ENCODE results near the gene ABCC10.
"Not testable (repeated sequence)": the region's sequence is repeated elsewhere in the genome, so short reads cannot be mapped to it uniquely, and the experiment has no call there.

The ABCC10 gene

DNA sequence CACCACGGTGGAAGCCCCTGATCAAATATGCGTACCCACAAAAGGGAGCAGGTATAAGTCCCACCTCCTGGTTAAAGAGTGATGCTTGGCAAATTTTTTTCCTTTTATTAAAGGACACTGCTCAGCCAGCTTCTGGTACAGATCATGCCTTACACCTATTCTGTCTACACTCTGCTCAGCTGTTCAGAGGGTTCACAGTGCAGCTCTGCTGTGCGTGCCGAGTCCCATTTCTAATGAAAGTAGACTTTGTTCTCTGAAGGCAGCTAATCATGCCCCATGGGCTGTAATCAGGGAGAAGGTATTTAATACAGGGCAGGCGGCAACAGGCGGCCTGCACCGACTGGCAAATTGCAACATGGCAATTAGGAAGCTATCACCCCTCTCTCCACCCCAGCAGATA is 66.5 kb downstream of the ABCC10 start:
- H3K9ac ChIP-seq (ENCODE audit: low read length), result no peak overlapping the region
- H3K4me1 ChIP-seq (ENCODE audit: insufficient read depth, low read length), result peaks cover 47% of the 10 kb centered on the region
- peaks cover 26% of the 10 kb centered on the region for H3K36me3 ChIP-seq (ENCODE audit: insufficient read depth, low read length)
- no peak overlapping the region for H3K27ac ChIP-seq (ENCODE audit: low read depth, low read length)
- no peaks in the 10 kb centered on the region for H3K9me3 ChIP-seq (ENCODE audit: low read length)
- no peak overlapping the region for H3K4me3 ChIP-seq (ENCODE audit: low read depth in 1 of 2, low read length in 2 of 2)
- H3K27me3 ChIP-seq (ENCODE audit: control insufficient read depth in 1 of 2, insufficient read depth in 2 of 2, low read length in 2 of 2), result no peaks in the 10 kb centered on the region

- no peaks in the 10 kb centered on the region for H3K9me3 ChIP-seq (ENCODE audit: low read length)
- no peak overlapping the region for H3K27ac ChIP-seq (ENCODE audit: low read depth, low read length)
- no peak overlapping the region for H3K4me3 ChIP-seq (ENCODE audit: low read depth in 1 of 2, low read length in 2 of 2)
- H3K27me3 ChIP-seq (ENCODE audit: control insufficient read depth in 1 of 2, insufficient read depth in 2 of 2, low read length in 2 of 2), result no peaks in the 10 kb centered on the region
- no peak overlapping the region for H3K9ac ChIP-seq (ENCODE audit: low read length)
- H3K4me1 ChIP-seq (ENCODE audit: insufficient read depth, low read length), result peaks cover 42% of the 10 kb centered on the region
- H3K36me3 ChIP-seq (ENCODE audit: insufficient read depth, low read length), result peaks cover 27% of the 10 kb centered on the region
Measured at GRCh38 chr6:43494321-43494720, 67.0 kb downstream of the ABCC10 start.

GRCh38 chr6:43494766-43495165 is 67.4 kb downstream of the ABCC10 start:
- H3K36me3 ChIP-seq (ENCODE audit: insufficient read depth, low read length), result peaks cover 29% of the 10 kb centered on the region
- no peak overlapping the region for H3K4me3 ChIP-seq (ENCODE audit: low read depth in 1 of 2, low read length in 2 of 2)
- H3K9ac ChIP-seq (ENCODE audit: low read length), result no peak overlapping the region
- H3K27ac ChIP-seq (ENCODE audit: low read depth, low read length), result no peak overlapping the region
- no peaks in the 10 kb centered on the region for H3K9me3 ChIP-seq (ENCODE audit: low read length)
- peaks cover 39% of the 10 kb centered on the region for H3K4me1 ChIP-seq (ENCODE audit: insufficient read depth, low read length)
- no peaks in the 10 kb centered on the region for H3K27me3 ChIP-seq (ENCODE audit: control insufficient read depth in 1 of 2, insufficient read depth in 2 of 2, low read length in 2 of 2)

DNA sequence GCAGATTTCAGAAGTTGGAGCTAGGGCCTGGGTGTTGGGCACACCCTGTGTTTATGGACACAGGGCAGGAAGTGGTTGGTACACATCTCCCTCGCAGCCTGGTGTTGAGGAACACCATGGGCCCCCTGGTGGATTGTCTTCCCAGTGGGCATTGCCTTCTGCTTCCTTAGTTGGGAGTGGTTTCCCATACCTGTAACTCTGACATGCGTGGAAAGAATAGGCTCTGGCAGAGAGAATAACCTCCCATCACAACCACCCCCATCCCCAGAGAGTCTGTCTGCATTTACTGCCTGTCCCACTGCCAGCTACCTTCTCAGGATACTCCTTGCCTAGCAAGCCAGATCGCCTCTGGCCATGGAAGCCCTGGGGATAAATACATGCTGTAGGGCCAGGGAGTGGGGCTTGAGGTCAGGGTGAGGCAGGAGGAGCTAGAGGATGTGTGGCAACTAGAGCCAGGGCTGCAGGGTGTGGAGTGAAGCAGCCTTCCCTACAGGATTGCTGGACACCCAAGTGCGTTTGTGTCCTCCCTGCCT is 68.1 kb downstream of the ABCC10 start:
- Histone ChIP-seq H3K4me1 (ENCODE audit: insufficient read depth, low read length) (peaks cover 39% of the 10 kb centered on the region), H3K27ac (ENCODE audit: low read depth, low read length) (no peak overlapping the region)

GRCh38 chr6:43496370-43497128 is 69.2 kb downstream of the ABCC10 start:
- H3K36me3 ChIP-seq (ENCODE audit: insufficient read depth, low read length), result peaks cover 44% of the 10 kb centered on the region
- peaks cover 39% of the 10 kb centered on the region for H3K4me1 ChIP-seq (ENCODE audit: insufficient read depth, low read length)
- H3K27me3 ChIP-seq (ENCODE audit: control insufficient read depth in 1 of 2, insufficient read depth in 2 of 2, low read length in 2 of 2), result no peaks in the 10 kb centered on the region
- H3K27ac ChIP-seq (ENCODE audit: low read depth, low read length), result no peak overlapping the region
- H3K9ac ChIP-seq (ENCODE audit: low read length), result no peak overlapping the region
- no peak overlapping the region for H3K4me3 ChIP-seq (ENCODE audit: low read depth in 1 of 2, low read length in 2 of 2)
- H3K9me3 ChIP-seq (ENCODE audit: low read length), result no peaks in the 10 kb centered on the region

More for the DNA sequence above, 68.1 kb downstream of the ABCC10 start:
- Histone ChIP-seq H3K9me3 (ENCODE audit: low read length) (no peaks in the 10 kb centered on the region), H3K36me3 (ENCODE audit: insufficient read depth, low read length) (peaks cover 34% of the 10 kb centered on the region), H3K27me3 (ENCODE audit: control insufficient read depth in 1 of 2, insufficient read depth in 2 of 2, low read length in 2 of 2) (no peaks in the 10 kb centered on the region), H3K4me3 (ENCODE audit: low read depth in 1 of 2, low read length in 2 of 2) (no peak overlapping the region), H3K9ac (ENCODE audit: low read length) (no peak overlapping the region)

DNA sequence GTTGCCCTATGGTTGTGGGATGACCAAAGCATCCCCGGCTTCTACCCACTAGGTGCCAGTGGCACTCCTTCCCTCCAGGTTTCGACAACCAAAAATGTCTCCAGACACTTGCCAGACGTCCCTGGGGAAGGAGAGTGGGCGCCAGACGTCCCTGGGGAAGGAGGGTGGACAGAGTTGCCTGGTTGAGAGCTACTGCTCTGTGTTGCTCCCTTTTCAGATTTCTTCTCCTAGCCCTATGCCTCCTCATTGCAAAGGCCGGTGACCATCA is 69.7 kb downstream of the ABCC10 start:
- Histone ChIP-seq H3K27ac (ENCODE audit: low read depth, low read length) (no peak overlapping the region), H3K27me3 (ENCODE audit: control insufficient read depth in 1 of 2, insufficient read depth in 2 of 2, low read length in 2 of 2) (no peaks in the 10 kb centered on the region), H3K36me3 (ENCODE audit: insufficient read depth, low read length) (peaks cover 48% of the 10 kb centered on the region), H3K4me3 (ENCODE audit: low read depth in 1 of 2, low read length in 2 of 2) (no peak overlapping the region), H3K9me3 (ENCODE audit: low read length) (no peaks in the 10 kb centered on the region), H3K9ac (ENCODE audit: low read length) (no peak overlapping the region), H3K4me1 (ENCODE audit: insufficient read depth, low read length) (peaks cover 35% of the 10 kb centered on the region)

- H3K9ac ChIP-seq (ENCODE audit: low read length), result no peak overlapping the region
- H3K27ac ChIP-seq (ENCODE audit: low read depth, low read length), result no peak overlapping the region
- no peak overlapping the region for H3K4me3 ChIP-seq (ENCODE audit: low read depth in 1 of 2, low read length in 2 of 2)
- peaks cover 28% of the 10 kb centered on the region for H3K4me1 ChIP-seq (ENCODE audit: insufficient read depth, low read length)
- no peaks in the 10 kb centered on the region for H3K9me3 ChIP-seq (ENCODE audit: low read length)
- H3K27me3 ChIP-seq (ENCODE audit: control insufficient read depth in 1 of 2, insufficient read depth in 2 of 2, low read length in 2 of 2), result no peaks in the 10 kb centered on the region
- peaks cover 55% of the 10 kb centered on the region for H3K36me3 ChIP-seq (ENCODE audit: insufficient read depth, low read length)
Measured at GRCh38 chr6:43497689-43498088, 70.3 kb downstream of the ABCC10 start.

GRCh38 chr6:43498291-43498690 is 71.0 kb downstream of the ABCC10 start:
- H3K27me3 ChIP-seq (ENCODE audit: control insufficient read depth in 1 of 2, insufficient read depth in 2 of 2, low read length in 2 of 2); H3K9ac ChIP-seq (ENCODE audit: low read length); H3K4me3 ChIP-seq (ENCODE audit: low read depth in 1 of 2, low read length in 2 of 2); H3K9me3 ChIP-seq (ENCODE audit: low read length); H3K27ac ChIP-seq (ENCODE audit: low read depth, low read length): not testable (repeated sequence)
- Histone ChIP-seq H3K4me1 (ENCODE audit: insufficient read depth, low read length) (peaks cover 22% of the 10 kb centered on the region), H3K36me3 (ENCODE audit: insufficient read depth, low read length) (peaks cover 58% of the 10 kb centered on the region)

DNA sequence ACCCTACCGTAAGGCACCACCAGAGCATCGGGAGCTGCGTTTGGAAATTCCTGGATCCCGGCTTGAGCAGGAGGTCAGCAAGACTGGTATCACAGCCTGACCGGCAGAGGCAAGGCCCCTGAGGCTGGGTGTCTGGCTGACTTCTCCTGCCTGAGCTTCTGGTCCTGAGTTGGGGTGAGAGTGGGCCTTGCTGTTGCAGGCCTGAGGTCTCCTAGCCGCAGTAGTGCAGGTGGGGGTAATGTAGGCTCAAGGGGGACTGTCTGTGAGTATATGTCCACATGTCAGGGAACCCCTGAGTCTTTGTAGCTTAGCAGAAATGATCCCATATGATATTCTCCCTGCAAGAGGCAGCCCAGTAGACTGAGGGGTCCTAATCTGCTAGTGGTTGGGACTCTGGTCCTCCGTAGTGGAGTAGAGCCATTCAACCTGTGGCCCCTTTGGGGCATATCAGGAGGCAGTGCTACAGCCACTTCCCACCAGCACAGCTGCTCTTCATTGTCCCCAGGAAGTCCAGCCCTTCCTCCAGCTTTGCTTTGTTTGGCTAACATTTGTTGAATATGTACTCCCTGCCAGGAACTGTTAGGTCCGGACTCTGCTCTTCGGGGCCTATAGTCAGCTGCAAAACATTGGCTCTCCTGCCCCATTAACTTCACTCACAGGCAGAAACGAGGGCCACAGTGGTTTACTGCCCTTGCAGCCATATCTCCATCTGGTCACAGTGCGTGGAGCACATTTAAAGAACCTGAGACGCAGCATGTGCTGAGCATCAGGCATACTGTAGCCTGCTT is 71.9 kb downstream of the ABCC10 start:
- Histone ChIP-seq H3K27ac (ENCODE audit: low read depth, low read length) (no peak overlapping the region), H3K4me1 (ENCODE audit: insufficient read depth, low read length) (peaks cover 21% of the 10 kb centered on the region), H3K9ac (ENCODE audit: low read length) (no peak overlapping the region), H3K36me3 (ENCODE audit: insufficient read depth, low read length) (peaks cover 63% of the 10 kb centered on the region), H3K9me3 (ENCODE audit: low read length) (no peaks in the 10 kb centered on the region), H3K27me3 (ENCODE audit: control insufficient read depth in 1 of 2, insufficient read depth in 2 of 2, low read length in 2 of 2) (no peaks in the 10 kb centered on the region), H3K4me3 (ENCODE audit: low read depth in 1 of 2, low read length in 2 of 2) (no peak overlapping the region)

All from muscle layer of colon (tissue), 2 donors.